ENCODE data around the gene TTN.

- TF ChIP-seq REST (IDR thresholded peaks at IDR 0.05; ENCODE audit: low read depth, low read length) (no peak), EP300 (IDR thresholded peaks at IDR 0.05; ENCODE audit: borderline replicate concordance in 1 of 2, control insufficient read depth in 1 of 2, low read depth in 2 of 2, low read length in 2 of 2) (no peak), HDGF (IDR thresholded peaks at IDR 0.05) (no peak), TCF3 (IDR thresholded peaks at IDR 0.05; ENCODE audit: borderline replicate concordance, insufficient read depth, low read depth, low read length) (no peak), MXI1 (IDR thresholded peaks at IDR 0.05; ENCODE audit: low read depth, low read length) (no peak), POLR2A (IDR thresholded peaks at IDR 0.05; ENCODE audit: low read depth, low read length) (no peak), BCL3 (IDR thresholded peaks at IDR 0.05; ENCODE audit: borderline replicate concordance, insufficient read depth, low read depth, low read length, poor library complexity, severe bottlenecking) (no peak), CTCF (IDR thresholded peaks at IDR 0.05 in 2 of 3, conservative IDR thresholded peaks at IDR 0.05 in 1 of 3; ENCODE audit: control insufficient read depth in 2 of 3, extremely low read depth in 1 of 3, insufficient read depth in 1 of 3, low read depth in 3 of 3, low read length in 3 of 3) (no peak), CEBPB (IDR thresholded peaks at IDR 0.05; ENCODE audit: borderline replicate concordance in 1 of 2, low read depth in 2 of 2, low read length in 2 of 2) (no peak), POLR2AphosphoS5 (IDR thresholded peaks at IDR 0.05; ENCODE audit: low read length) (no peak), ZNF592 (IDR thresholded peaks at IDR 0.05) (no peak), CHD1 (IDR thresholded peaks at IDR 0.05; ENCODE audit: low read depth, low read length) (no peak), TCF7 (IDR thresholded peaks at IDR 0.05; ENCODE audit: borderline replicate concordance) (no peak), ZBED1 (IDR thresholded peaks at IDR 0.05; ENCODE audit: borderline replicate concordance) (no peak)
Measured at GRCh38 chr2:178498137-178498536, 309.1 kb downstream of the TTN start.

Measured in GM12878 (cell line).